Suprapubic skin (tissue), 4 donors: ENCODE data around the gene STX7. TPM values are rescaled to one million over a fixed set of nuclear protein-coding genes. Genes with fewer than 3 reads are reported as not detected.

Experiments used
- DNase-seq, 2 donors: peaks; one replicate each; pipeline ENCODE4 v3.0.0-alpha.2; 2019; ENCODE audit warnings: low spot score in 2 of 2
- H3K27ac ChIP-seq: fragments of 200-600 bp; sonication (generic); one replicate; pipeline ENCODE4 v1.5.1; 2019
- H3K27me3 ChIP-seq: fragments of 200-600 bp; sonication (generic); one replicate; pipeline ENCODE4 v1.5.1; 2019
- H3K36me3 ChIP-seq: fragments of 200-600 bp; sonication (generic); one replicate; pipeline ENCODE4 v1.5.1; 2019
- H3K4me1 ChIP-seq: fragments of 200-600 bp; sonication (generic); one replicate; pipeline ENCODE4 v1.5.1; 2019
- H3K4me3 ChIP-seq: fragments of 200-600 bp; sonication (generic); one replicate; pipeline ENCODE4 v1.5.1; 2019; ENCODE audit warnings: mild to moderate bottlenecking
- H3K9me3 ChIP-seq: fragments of 200-600 bp; sonication (generic); one replicate; pipeline ENCODE4 v1.5.1; 2019
- EP300 ChIP-seq: sonication (generic); formaldehyde crosslinking; IDR thresholded peaks from one replicate; pipeline ENCODE4 v1.6.1; 2017; ENCODE audit warnings: antibody characterized with exemption
- POLR2A ChIP-seq, 2 donors: fragments of 450-650 bp; IDR thresholded peaks; one replicate each; pipeline ENCODE4 v1.6.1; 2017; ENCODE audit warnings: antibody characterized with exemption in 2 of 2, mild to moderate bottlenecking in 2 of 2, moderate library complexity in 2 of 2
- POLR2AphosphoS5 ChIP-seq, 3 donors: sonication (generic); formaldehyde crosslinking; IDR thresholded peaks; one replicate each; pipeline ENCODE4 v1.6.1; 2017; ENCODE audit warnings: antibody characterized with exemption in 3 of 3
- WGBS: methylation state at CpG from one replicate; pipeline ENCODE4 v1.1.5; 2018; 5-methylcytosine and 5-hydroxymethylcytosine counted together
- total RNA-seq, 4 donors: library from RNA; depleted of rRNA; stranded (reverse); fragments of >200 nt; gene quantifications; one replicate each; pipeline ENCODE4 v1.1.0, GENCODE V29; 2016
- TF ChIP-seq, protein P1 (sequence below), 2 donors: fragments of 200-600 bp in 1 of 2; fragments of 450-650 bp in 1 of 2; sonication (generic) in 1 of 2; IDR thresholded peaks; one replicate each; pipeline ENCODE4 v1.5.1; 2016 to 2019; ENCODE audit warnings: antibody characterized with exemption in 2 of 2, mild to moderate bottlenecking in 1 of 2, moderate library complexity in 1 of 2

The STX7 gene
- total RNA-seq, 4 donors from 2014 or later = 24.9 to 43.5 (median 31.8) TPM

- no peak for DNase-seq
- H3K4me1 ChIP-seq = peaks cover 25% of the 10 kb centered on the region
- no peak overlapping the region for H3K27ac ChIP-seq
- H3K36me3 ChIP-seq = peaks cover 4% of the 10 kb centered on the region
- H3K9me3 ChIP-seq = no peaks in the 10 kb centered on the region
- no peak overlapping the region for H3K4me3 ChIP-seq
- TF ChIP-seq EP300 (no peak), POLR2A (IDR thresholded peaks at IDR 0.05) (no peak), POLR2AphosphoS5 (IDR thresholded peaks at IDR 0.05) (no peak)
- TF ChIP-seq, protein P1, sequence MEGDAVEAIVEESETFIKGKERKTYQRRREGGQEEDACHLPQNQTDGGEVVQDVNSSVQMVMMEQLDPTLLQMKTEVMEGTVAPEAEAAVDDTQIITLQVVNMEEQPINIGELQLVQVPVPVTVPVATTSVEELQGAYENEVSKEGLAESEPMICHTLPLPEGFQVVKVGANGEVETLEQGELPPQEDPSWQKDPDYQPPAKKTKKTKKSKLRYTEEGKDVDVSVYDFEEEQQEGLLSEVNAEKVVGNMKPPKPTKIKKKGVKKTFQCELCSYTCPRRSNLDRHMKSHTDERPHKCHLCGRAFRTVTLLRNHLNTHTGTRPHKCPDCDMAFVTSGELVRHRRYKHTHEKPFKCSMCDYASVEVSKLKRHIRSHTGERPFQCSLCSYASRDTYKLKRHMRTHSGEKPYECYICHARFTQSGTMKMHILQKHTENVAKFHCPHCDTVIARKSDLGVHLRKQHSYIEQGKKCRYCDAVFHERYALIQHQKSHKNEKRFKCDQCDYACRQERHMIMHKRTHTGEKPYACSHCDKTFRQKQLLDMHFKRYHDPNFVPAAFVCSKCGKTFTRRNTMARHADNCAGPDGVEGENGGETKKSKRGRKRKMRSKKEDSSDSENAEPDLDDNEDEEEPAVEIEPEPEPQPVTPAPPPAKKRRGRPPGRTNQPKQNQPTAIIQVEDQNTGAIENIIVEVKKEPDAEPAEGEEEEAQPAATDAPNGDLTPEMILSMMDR (IDR thresholded peaks at IDR 0.05) = no peak
- 54% methylated on average over 2 of the region's 2 CpGs for WGBS
- H3K27me3 ChIP-seq = no peaks in the 10 kb centered on the region
These were observed 17.3 kb downstream of the STX7 start for GRCh38 chr6:132495604-132496079.

GRCh38 chr6:132494954-132495353 is 18.0 kb downstream of the STX7 start:
- Histone ChIP-seq H3K4me3 (no peak overlapping the region), H3K36me3 (peaks cover 4% of the 10 kb centered on the region), H3K9me3 (no peaks in the 10 kb centered on the region), H3K27me3 (no peaks in the 10 kb centered on the region), H3K27ac (no peak overlapping the region), H3K4me1 (peaks cover 30% of the 10 kb centered on the region)
- TF ChIP-seq EP300 = no peak
- TF ChIP-seq, protein P1 (IDR thresholded peaks at IDR 0.05) = no peak
- TF ChIP-seq POLR2AphosphoS5 (IDR thresholded peaks at IDR 0.05) = no peak
- TF ChIP-seq POLR2A (IDR thresholded peaks at IDR 0.05) = no peak
- no peak for DNase-seq
- 58% methylated on average over 2 of the region's 2 CpGs for WGBS

GRCh38 chr6:132491881-132492280 is 21.0 kb downstream of the STX7 start:
- no peak for DNase-seq
- Histone ChIP-seq H3K4me3 (no peak overlapping the region), H3K27ac (peak overlapping the region; percentile 85), H3K36me3 (peaks cover 4% of the 10 kb centered on the region), H3K4me1 (peaks cover 28% of the 10 kb centered on the region), H3K9me3 (no peaks in the 10 kb centered on the region), H3K27me3 (no peaks in the 10 kb centered on the region)
- WGBS = 89% methylated on average over 1 of the region's 1 CpG
- TF ChIP-seq, protein P1 (IDR thresholded peaks at IDR 0.05) = no peak
- TF ChIP-seq EP300 (no peak), POLR2A (IDR thresholded peaks at IDR 0.05) (no peak), POLR2AphosphoS5 (IDR thresholded peaks at IDR 0.05) (no peak)

DNA sequence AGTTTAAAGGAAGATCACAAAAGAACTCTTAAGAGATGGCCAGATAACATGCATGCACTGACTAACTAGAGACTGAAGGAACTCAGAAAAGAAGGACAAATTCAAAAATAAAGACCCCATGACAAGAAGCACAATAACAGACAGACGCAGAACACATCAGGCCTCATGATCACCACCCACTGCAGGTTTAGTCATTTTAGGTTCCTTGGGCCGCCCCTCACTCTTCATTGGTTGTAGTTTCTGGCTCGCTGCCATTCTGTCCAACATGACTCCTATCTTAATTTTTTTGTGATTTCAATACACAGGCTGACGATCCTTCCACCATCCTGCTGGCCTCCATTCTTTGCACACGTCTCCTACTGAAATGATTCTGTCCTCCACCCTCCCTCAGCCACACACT is 21.6 kb downstream of the STX7 start:
- peak overlapping the region; percentile 85 for H3K27ac ChIP-seq
- no peak for DNase-seq

DNA sequence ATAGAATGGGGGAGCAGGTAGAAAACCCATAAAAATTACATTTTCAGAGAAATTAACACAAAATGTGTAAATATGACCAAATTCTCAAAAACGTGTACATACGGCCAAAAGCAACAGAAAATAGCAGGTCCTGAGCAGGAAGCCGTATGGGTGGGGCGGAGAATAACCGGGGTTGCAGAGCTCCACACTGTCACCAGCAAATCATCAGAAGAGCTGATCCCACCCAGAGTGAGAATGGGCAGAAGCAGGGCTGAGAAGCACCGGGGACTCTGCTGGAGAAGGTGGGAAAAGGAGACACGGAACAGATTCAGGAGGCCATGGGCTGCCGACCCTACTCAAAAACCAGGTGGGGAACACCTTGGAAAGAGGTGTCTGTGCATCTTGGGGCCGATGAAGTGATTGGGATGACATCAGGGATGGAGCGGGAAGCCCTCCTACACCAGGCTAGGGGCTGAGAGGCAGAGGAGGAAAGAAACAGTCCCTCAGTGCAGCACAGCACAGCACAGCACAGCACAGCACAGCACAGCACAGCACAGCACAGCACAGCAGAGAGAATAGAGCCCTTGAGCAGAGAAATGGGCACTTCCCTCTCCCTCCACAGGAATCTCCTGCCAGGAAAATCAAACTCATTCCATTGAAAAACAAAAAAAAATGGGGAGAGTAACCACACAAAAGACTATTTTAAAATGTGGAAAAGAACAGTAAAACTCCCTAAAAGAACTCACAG is 22.3 kb downstream of the STX7 start:
- H3K4me3 ChIP-seq = no peak overlapping the region
- 58% methylated on average over 10 of the region's 10 CpGs for WGBS
- peaks cover 4% of the 10 kb centered on the region for H3K36me3 ChIP-seq
- H3K9me3 ChIP-seq = no peaks in the 10 kb centered on the region
- no peaks in the 10 kb centered on the region for H3K27me3 ChIP-seq
- H3K27ac ChIP-seq = peak overlapping the region; percentile 85
- TF ChIP-seq, protein P1 (IDR thresholded peaks at IDR 0.05) = no peak
- TF ChIP-seq EP300 = no peak
- no peak for TF ChIP-seq POLR2AphosphoS5 (IDR thresholded peaks at IDR 0.05)
- no peak for TF ChIP-seq POLR2A (IDR thresholded peaks at IDR 0.05)
- H3K4me1 ChIP-seq = peaks cover 23% of the 10 kb centered on the region
- no peak for DNase-seq

More for the DNA sequence above, 21.6 kb downstream of the STX7 start:
- Histone ChIP-seq H3K4me1 (peaks cover 28% of the 10 kb centered on the region), H3K9me3 (no peaks in the 10 kb centered on the region), H3K4me3 (no peak overlapping the region), H3K27me3 (no peaks in the 10 kb centered on the region), H3K36me3 (peaks cover 4% of the 10 kb centered on the region)
- 67% methylated on average over 5 of the region's 5 CpGs for WGBS
- TF ChIP-seq POLR2AphosphoS5 (IDR thresholded peaks at IDR 0.05) (no peak), POLR2A (IDR thresholded peaks at IDR 0.05) (no peak)
